Neuronal stem cell (in vitro differentiated cells): ENCODE data around the gene NSD1.

Experiments used
- DNase-seq: peaks from one replicate; pipeline ENCODE4 v3.0.0-alpha.2; 2013; ENCODE audit warnings: low spot score
- H2AFZ ChIP-seq: one replicate; pipeline ENCODE4 v1.6.1; 2013; ENCODE audit warnings: mild to moderate bottlenecking, low read length, inconsistent platforms
- H2AK5ac ChIP-seq: 2 replicates; pipeline ENCODE4 v1.6.1; 2013; ENCODE audit warnings: low read depth, mild to moderate bottlenecking, inconsistent platforms, low read length, moderate library complexity, mixed read lengths
- H2BK120ac ChIP-seq: 2 replicates; pipeline ENCODE4 v1.6.1; 2013; ENCODE audit warnings: low read depth, mild to moderate bottlenecking, inconsistent platforms, low read length, moderate library complexity, mixed read lengths
- H2BK12ac ChIP-seq: one replicate; pipeline ENCODE4 v1.6.1; 2013; ENCODE audit warnings: low read length, inconsistent platforms
- H2BK15ac ChIP-seq: 2 replicates; pipeline ENCODE4 v1.6.1; 2013; ENCODE audit warnings: mild to moderate bottlenecking, low read length, inconsistent platforms, mixed read lengths
- H2BK5ac ChIP-seq: one replicate; pipeline ENCODE4 v1.6.1; 2013; ENCODE audit warnings: inconsistent platforms, mild to moderate bottlenecking, low read length, moderate library complexity
- H3K14ac ChIP-seq: one replicate; pipeline ENCODE4 v1.6.1; 2013; ENCODE audit warnings: low read length, inconsistent platforms
- H3K18ac ChIP-seq: 2 replicates; pipeline ENCODE4 v1.6.1; 2013; ENCODE audit warnings: low read length, inconsistent platforms
- H3K23ac ChIP-seq: 2 replicates; pipeline ENCODE4 v1.6.1; 2013; ENCODE audit warnings: low read depth, mild to moderate bottlenecking, mixed read lengths, low read length, inconsistent platforms; ENCODE audit not compliant: poor library complexity
- H3K27ac ChIP-seq: replicated peaks from 3 replicates; pipeline ENCODE4 v1.5.1; 2013; ENCODE audit warnings: low read length, inconsistent platforms
- H3K27me3 ChIP-seq, 3 experiments: 2 replicates each; pipeline ENCODE4 v1.6.1; 2013; ENCODE audit warnings: low read length in 3 of 3, mild to moderate bottlenecking in 2 of 3, inconsistent platforms in 1 of 3, low read depth in 1 of 3, mixed read lengths in 1 of 3, moderate library complexity in 1 of 3; ENCODE audit not compliant: control insufficient read depth in 3 of 3, insufficient read depth in 3 of 3
- H3K36me3 ChIP-seq, 2 donors: replicated peaks in 1 of 2; 2 replicates each; pipeline ENCODE4 v1.6.1; 2013; ENCODE audit warnings: low read length in 2 of 2; ENCODE audit not compliant: control insufficient read depth in 2 of 2, insufficient read depth in 2 of 2
- H3K4ac ChIP-seq: 2 replicates; pipeline ENCODE4 v1.6.1; 2013; ENCODE audit warnings: inconsistent platforms, mild to moderate bottlenecking, low read length, moderate library complexity
- H3K4me1 ChIP-seq, 2 donors: 1 replicate in 1 of 2; 2 replicates in 1 of 2; pipeline ENCODE4 v1.6.1; 2013; ENCODE audit warnings: low read length in 2 of 2, low read depth in 1 of 2; ENCODE audit not compliant: control insufficient read depth in 2 of 2, insufficient read depth in 1 of 2
- H3K4me2 ChIP-seq: one replicate; pipeline ENCODE4 v1.6.1; 2013; ENCODE audit warnings: mild to moderate bottlenecking, low read length, inconsistent platforms; ENCODE audit not compliant: insufficient read depth, poor library complexity, severe bottlenecking
- H3K4me3 ChIP-seq, 2 donors: 2 replicates each; pipeline ENCODE4 v1.5.1; 2013; ENCODE audit warnings: low read length in 2 of 2, mild to moderate bottlenecking in 2 of 2, inconsistent platforms in 1 of 2, moderate library complexity in 1 of 2
- H3K79me1 ChIP-seq: one replicate; pipeline ENCODE4 v1.6.1; 2013; ENCODE audit warnings: low read depth, mild to moderate bottlenecking, inconsistent platforms, low read length, moderate library complexity
- H3K9ac ChIP-seq: one replicate; pipeline ENCODE4 v1.6.1; 2013; ENCODE audit warnings: mild to moderate bottlenecking, low read depth, low read length, inconsistent platforms; ENCODE audit not compliant: poor library complexity
- H3K9me3 ChIP-seq, 2 donors: replicated peaks in 1 of 2; 2 replicates each; pipeline versions ENCODE3 to v1.6.1; 2013; ENCODE audit warnings: low read length in 2 of 2, mild to moderate bottlenecking in 2 of 2, inconsistent platforms in 1 of 2, low read depth in 1 of 2, mixed read lengths in 1 of 2, moderate library complexity in 1 of 2; ENCODE audit not compliant: control insufficient read depth in 2 of 2, insufficient read depth in 1 of 2
- H4K8ac ChIP-seq: one replicate; pipeline ENCODE4 v1.6.1; 2013; ENCODE audit warnings: low read depth, mild to moderate bottlenecking, inconsistent platforms, low read length, moderate library complexity
- H4K91ac ChIP-seq: one replicate; pipeline ENCODE4 v1.6.1; 2013; ENCODE audit warnings: low read length, low read depth, mild to moderate bottlenecking, inconsistent platforms; ENCODE audit not compliant: poor library complexity
- WGBS, 2 donors: extraction: QIAGEN DNeasy Blood & Tissue Kit; methylation state at CpG; one replicate each; pipeline ENCODE4 v1.1.7; 2013; ENCODE audit warnings: missing lambda C conversion rate in 2 of 2, mixed read lengths in 1 of 2; ENCODE audit not compliant: insufficient read length in 2 of 2, insufficient replicate concordance in 1 of 2; ENCODE audit errors: extremely low coverage in 2 of 2; 5-methylcytosine and 5-hydroxymethylcytosine counted together

The NSD1 gene

DNA sequence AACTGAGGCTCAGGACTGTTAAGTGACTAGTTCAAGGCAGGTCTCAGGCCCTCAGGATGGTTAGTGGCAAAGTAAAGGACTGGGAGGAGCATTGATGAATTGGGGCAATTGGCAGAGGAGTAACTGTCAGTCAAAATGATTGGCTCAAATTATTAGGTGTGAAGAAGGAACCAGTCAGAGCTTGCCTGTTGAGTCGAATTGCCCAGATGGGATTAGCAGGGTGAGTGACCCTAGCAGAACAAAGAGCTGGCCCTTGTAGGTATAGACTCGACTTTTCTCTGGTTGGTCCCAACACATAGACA is 2.6 kb upstream of the NSD1 start:
- H3K9me3 ChIP-seq = no peaks in the 10 kb centered on the region
- peaks cover 0 to 6% (median 0%) of the 10 kb centered on the region in 3 experiments for H3K27me3 ChIP-seq
- no peak overlapping the region for H3K23ac ChIP-seq
- no peak overlapping the region for H2BK5ac ChIP-seq
- no peak overlapping the region for H3K4me2 ChIP-seq
- WGBS, 2 donors = no CpG with 5 or more reads among the region's 2 CpGs
- H3K4me1 ChIP-seq = peaks cover 0 to 21% of the 10 kb centered on the region in 2 donors
- no peak overlapping the region for H4K91ac ChIP-seq
- no peaks in the 10 kb centered on the region for H3K79me1 ChIP-seq
- H2BK120ac ChIP-seq = no peak overlapping the region
- H4K8ac ChIP-seq = no peak overlapping the region
- H3K14ac ChIP-seq = no peak overlapping the region
- H2AK5ac ChIP-seq = no peak overlapping the region
- H3K36me3 ChIP-seq = peaks cover 0 to 5% of the 10 kb centered on the region in 2 donors
- no peak overlapping the region for H2AFZ ChIP-seq
- no peak overlapping the region for H3K18ac ChIP-seq
- H3K4me3 ChIP-seq = no peak overlapping the region
- no peak overlapping the region for H3K4ac ChIP-seq
- H3K9ac ChIP-seq = no peak overlapping the region
- DNase-seq = no peak
- H2BK15ac ChIP-seq = no peak overlapping the region
- no peak overlapping the region for H3K27ac ChIP-seq
- H2BK12ac ChIP-seq = no peak overlapping the region

DNA sequence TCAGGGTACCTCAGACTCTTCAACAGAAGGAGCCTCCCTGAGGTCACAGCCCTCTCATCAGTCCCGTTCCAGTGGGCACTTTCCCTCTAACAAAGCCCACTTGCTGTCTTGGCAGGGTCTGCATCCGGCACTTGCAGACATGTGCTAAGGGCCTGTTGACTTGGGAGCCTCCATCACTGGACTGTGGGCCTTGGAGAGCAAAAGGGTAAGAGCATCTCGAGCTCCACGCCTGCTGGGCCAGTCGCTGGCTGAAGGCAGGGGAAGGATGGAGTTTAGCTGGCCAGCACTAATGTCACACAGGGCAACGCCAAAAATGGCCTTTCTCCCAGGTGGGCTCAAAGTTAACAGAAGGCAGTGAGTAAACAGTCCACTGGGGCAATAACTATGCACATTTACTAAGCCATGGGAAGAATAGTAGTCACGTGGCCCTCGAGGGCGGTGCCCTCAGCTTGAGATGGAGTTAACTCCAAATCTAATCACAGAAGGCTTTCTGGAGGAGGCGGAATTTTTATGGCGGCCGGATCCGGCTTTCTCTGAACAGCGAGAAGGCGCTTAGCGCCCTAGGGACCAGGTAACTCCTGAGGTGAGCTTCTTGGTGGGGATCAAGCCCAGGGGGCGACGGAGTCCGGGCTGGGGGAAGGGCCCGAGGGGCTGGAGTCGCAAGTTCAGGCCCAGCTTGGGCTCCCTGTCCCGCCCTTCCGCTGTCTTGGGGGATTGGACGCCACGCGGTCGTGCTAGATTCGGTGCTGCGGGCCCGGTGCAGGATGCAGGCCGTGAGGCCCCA is 2.0 kb upstream of the NSD1 start:
- H3K27ac ChIP-seq = no peak overlapping the region
- peak overlapping the region; percentile 10 for H2AK5ac ChIP-seq
- peaks cover 0 to 6% (median 0%) of the 10 kb centered on the region in 3 experiments for H3K27me3 ChIP-seq
- no CpG with 5 or more reads among the region's 31 CpGs for WGBS, 2 donors
- H3K23ac ChIP-seq = peak overlapping the region; percentile 70
- H3K9me3 ChIP-seq = no peaks in the 10 kb centered on the region
- peak overlapping the region; percentile 80 for H3K4ac ChIP-seq
- H3K14ac ChIP-seq = peak overlapping the region; percentile 58
- H2AFZ ChIP-seq = no peak overlapping the region
- H3K4me2 ChIP-seq = peak overlapping the region; percentile 82
- H3K4me3 ChIP-seq = peak overlapping the region in 1 of 2 donors; percentile 81
- peak overlapping the region; percentile 47 for H4K91ac ChIP-seq
- no peak for DNase-seq
- H3K9ac ChIP-seq = peak overlapping the region; percentile 90
- peaks cover 0 to 5% of the 10 kb centered on the region in 2 donors for H3K36me3 ChIP-seq
- H2BK120ac ChIP-seq = peak overlapping the region; percentile 94
- peaks cover 0 to 21% of the 10 kb centered on the region in 2 donors for H3K4me1 ChIP-seq
- H2BK5ac ChIP-seq = no peak overlapping the region
- peak overlapping the region; percentile 83 for H2BK15ac ChIP-seq
- peak overlapping the region; percentile 96 for H3K18ac ChIP-seq
- H4K8ac ChIP-seq = peak overlapping the region; percentile 83
- no peaks in the 10 kb centered on the region for H3K79me1 ChIP-seq
- H2BK12ac ChIP-seq = no peak overlapping the region

DNA sequence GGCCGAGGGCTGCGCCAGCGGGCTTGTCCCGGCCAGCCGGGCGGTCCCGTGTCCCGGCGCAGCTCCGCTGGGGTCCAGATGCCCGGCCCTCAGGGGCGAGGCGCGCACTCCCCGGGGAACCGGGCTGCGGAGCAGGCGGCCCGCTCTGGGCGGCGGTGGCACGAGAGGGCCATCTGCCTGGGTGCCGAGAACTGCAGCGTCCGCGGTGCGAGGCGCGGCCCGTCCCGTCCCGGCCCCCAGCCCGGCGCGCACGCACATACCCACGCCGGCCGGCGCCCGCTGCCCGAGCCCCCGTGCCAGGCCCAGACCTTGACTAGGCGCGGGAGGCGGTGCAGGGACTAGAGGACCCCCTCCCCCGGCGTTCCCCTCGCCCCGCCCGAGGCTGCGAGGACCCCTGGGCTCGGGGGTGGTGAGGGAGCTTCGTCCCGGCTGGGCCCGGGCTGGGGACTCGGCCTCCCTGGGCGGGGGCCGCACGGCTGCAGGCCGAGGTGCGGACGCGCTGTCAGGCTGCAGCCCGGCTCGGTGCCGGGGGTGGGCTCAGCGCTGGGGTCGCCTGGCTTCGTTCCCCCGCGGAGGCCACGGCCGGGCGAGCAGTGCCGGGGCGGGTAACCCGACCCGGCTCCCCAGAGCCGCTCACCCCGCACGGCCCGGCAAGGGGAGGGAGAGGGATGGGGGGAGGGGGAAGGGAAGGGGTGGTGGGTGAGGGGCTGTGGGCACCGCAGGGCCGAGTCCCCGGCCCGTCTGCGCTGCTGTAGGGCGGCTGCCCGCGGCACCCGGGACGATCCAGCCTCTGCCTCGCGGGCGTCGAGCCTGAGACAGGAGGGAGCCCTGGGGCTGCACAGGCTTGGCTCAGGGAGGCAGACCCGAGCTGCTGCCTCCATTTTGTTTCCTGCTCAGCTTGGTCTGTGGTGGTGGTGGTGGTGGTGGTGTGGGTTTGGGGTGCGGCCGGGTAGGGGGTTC is 1.2 kb upstream of the NSD1 start:
- Histone ChIP-seq H3K4me2 (peak overlapping the region; percentile 82), H3K79me1 (no peaks in the 10 kb centered on the region), H2BK12ac (peak overlapping the region; percentile 73), H3K9ac (peak overlapping the region; percentile 98), H3K27me3 (peaks cover 0 to 6% (median 0%) of the 10 kb centered on the region in 3 experiments), H3K18ac (peak overlapping the region; percentile 100), H3K9me3 (no peaks in the 10 kb centered on the region), H3K27ac (peak overlapping the region; percentile 96), H2BK5ac (peak overlapping the region; percentile 97), H4K91ac (peak overlapping the region; percentile 100), H2BK15ac (peak overlapping the region; percentile 83), H2BK120ac (peak overlapping the region; percentile 94), H3K4me3 (peak overlapping the region in 1 of 2 donors; percentile 87), H3K14ac (peak overlapping the region; percentile 72), H4K8ac (peak overlapping the region; percentile 90), H2AK5ac (peak overlapping the region; percentile 99), H3K4me1 (peaks cover 0 to 21% of the 10 kb centered on the region in 2 donors), H3K36me3 (peaks cover 0 to 5% of the 10 kb centered on the region in 2 donors), H3K4ac (peak overlapping the region; percentile 99), H3K23ac (peak overlapping the region; percentile 94), H2AFZ (peak overlapping the region; percentile 29)
- DNase-seq = peak; percentile 66
- no CpG with 5 or more reads among the region's 100 CpGs for WGBS, 2 donors
